ENCODE data around the gene ADORA1.

DNA sequence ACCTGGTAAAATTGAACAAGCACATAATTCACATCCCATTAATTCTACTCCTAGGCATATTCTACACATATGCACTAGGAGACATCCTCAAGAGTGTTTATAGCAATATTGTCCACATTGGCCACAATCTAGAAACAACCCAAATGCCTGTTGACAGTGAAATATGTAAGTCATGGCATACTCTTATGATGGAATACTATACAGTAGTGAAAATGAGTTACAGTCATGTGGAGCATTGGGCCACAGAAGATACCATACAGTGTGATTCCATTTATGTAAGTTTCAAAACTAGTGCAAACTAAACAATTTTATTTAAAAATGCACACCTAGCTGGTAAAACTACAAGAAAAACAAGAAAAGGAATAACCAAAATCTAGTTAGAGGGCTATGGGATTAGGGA, 82.8 kb downstream of the ADORA1 start:
- TF ChIP-seq FOXA1 (IDR thresholded peaks at IDR 0.05) (no peak), JUND (IDR thresholded peaks at IDR 0.05) (no peak), RXRA (IDR thresholded peaks at IDR 0.05) (no peak), FOXA2 (IDR thresholded peaks at IDR 0.05) (no peak), YY1 (IDR thresholded peaks at IDR 0.05) (no peak), RAD21 (IDR thresholded peaks at IDR 0.05) (no peak), SP1 (IDR thresholded peaks at IDR 0.05) (no peak), TAF1 (conservative IDR thresholded peaks at IDR 0.05) (no peak)
- TF ChIP-seq, protein P1, sequence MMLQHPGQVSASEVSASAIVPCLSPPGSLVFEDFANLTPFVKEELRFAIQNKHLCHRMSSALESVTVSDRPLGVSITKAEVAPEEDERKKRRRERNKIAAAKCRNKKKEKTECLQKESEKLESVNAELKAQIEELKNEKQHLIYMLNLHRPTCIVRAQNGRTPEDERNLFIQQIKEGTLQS (IDR thresholded peaks at IDR 0.05), result no peak
- TF ChIP-seq, protein P2, sequence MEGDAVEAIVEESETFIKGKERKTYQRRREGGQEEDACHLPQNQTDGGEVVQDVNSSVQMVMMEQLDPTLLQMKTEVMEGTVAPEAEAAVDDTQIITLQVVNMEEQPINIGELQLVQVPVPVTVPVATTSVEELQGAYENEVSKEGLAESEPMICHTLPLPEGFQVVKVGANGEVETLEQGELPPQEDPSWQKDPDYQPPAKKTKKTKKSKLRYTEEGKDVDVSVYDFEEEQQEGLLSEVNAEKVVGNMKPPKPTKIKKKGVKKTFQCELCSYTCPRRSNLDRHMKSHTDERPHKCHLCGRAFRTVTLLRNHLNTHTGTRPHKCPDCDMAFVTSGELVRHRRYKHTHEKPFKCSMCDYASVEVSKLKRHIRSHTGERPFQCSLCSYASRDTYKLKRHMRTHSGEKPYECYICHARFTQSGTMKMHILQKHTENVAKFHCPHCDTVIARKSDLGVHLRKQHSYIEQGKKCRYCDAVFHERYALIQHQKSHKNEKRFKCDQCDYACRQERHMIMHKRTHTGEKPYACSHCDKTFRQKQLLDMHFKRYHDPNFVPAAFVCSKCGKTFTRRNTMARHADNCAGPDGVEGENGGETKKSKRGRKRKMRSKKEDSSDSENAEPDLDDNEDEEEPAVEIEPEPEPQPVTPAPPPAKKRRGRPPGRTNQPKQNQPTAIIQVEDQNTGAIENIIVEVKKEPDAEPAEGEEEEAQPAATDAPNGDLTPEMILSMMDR (IDR thresholded peaks at IDR 0.05; ENCODE audit: low read depth, low read length, missing input control), result no peak
- TF ChIP-seq, protein P3, sequence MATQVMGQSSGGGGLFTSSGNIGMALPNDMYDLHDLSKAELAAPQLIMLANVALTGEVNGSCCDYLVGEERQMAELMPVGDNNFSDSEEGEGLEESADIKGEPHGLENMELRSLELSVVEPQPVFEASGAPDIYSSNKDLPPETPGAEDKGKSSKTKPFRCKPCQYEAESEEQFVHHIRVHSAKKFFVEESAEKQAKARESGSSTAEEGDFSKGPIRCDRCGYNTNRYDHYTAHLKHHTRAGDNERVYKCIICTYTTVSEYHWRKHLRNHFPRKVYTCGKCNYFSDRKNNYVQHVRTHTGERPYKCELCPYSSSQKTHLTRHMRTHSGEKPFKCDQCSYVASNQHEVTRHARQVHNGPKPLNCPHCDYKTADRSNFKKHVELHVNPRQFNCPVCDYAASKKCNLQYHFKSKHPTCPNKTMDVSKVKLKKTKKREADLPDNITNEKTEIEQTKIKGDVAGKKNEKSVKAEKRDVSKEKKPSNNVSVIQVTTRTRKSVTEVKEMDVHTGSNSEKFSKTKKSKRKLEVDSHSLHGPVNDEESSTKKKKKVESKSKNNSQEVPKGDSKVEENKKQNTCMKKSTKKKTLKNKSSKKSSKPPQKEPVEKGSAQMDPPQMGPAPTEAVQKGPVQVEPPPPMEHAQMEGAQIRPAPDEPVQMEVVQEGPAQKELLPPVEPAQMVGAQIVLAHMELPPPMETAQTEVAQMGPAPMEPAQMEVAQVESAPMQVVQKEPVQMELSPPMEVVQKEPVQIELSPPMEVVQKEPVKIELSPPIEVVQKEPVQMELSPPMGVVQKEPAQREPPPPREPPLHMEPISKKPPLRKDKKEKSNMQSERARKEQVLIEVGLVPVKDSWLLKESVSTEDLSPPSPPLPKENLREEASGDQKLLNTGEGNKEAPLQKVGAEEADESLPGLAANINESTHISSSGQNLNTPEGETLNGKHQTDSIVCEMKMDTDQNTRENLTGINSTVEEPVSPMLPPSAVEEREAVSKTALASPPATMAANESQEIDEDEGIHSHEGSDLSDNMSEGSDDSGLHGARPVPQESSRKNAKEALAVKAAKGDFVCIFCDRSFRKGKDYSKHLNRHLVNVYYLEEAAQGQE (IDR thresholded peaks at IDR 0.05), result no peak
